Rectal smooth muscle tissue (tissue), 1 donor: ENCODE results near the gene ATM.

Source experiments
- H3K27ac ChIP-seq: one replicate; pipeline ENCODE4 v1.7.0; 2013; ENCODE audit warnings: low read depth, low read length, inconsistent platforms
- H3K27me3 ChIP-seq: one replicate; pipeline ENCODE4 v1.7.0; 2013; ENCODE audit warnings: low read length; ENCODE audit not compliant: control insufficient read depth, insufficient read depth
- H3K36me3 ChIP-seq: one replicate; pipeline ENCODE4 v1.7.0; 2013; ENCODE audit warnings: low read length; ENCODE audit not compliant: control insufficient read depth, insufficient read depth
- H3K4me1 ChIP-seq: one replicate; pipeline ENCODE4 v1.7.0; 2013; ENCODE audit warnings: low read length; ENCODE audit not compliant: control insufficient read depth, insufficient read depth
- H3K4me3 ChIP-seq: one replicate; pipeline ENCODE4 v1.7.0; 2013; ENCODE audit warnings: low read length
- H3K9ac ChIP-seq: one replicate; pipeline ENCODE4 v1.7.0; 2013; ENCODE audit warnings: low read length

ATM gene

DNA sequence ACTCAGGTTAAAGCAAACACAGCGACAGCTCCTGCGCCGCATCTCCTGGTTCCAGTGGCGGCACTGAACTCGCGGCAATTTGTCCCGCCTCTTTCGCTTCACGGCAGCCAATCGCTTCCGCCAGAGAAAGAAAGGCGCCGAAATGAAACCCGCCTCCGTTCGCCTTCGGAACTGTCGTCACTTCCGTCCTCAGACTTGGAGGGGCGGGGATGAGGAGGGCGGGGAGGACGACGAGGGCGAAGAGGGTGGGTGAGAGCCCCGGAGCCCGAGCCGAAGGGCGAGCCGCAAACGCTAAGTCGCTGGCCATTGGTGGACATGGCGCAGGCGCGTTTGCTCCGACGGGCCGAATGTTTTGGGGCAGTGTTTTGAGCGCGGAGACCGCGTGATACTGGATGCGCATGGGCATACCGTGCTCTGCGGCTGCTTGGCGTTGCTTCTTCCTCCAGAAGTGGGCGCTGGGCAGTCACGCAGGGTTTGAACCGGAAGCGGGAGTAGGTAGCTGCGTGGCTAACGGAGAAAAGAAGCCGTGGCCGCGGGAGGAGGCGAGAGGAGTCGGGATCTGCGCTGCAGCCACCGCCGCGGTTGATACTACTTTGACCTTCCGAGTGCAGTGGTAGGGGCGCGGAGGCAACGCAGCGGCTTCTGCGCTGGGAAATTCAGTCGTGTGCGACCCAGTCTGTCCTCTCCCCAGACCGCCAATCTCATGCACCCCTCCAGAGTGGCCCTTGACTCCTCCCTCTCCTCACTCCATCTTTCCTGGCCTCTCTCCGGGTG lies at the start of gene ATM, which contains the start of gene NPAT:
Gene ATM (plus strand): TSS at position 494 of the 774 bp plus-strand sequence. CDS start 4,558 bp downstream, outside the sequence.
Gene NPAT (minus strand): TSS at position 65 of the 774 bp plus-strand sequence. CDS start 102 bp downstream, outside the sequence.
- H3K27ac ChIP-seq: peak within 1 kb of the TSS; percentile 86
- peak within 1 kb of the TSS; percentile 93 for H3K4me3 ChIP-seq
- H3K27me3 ChIP-seq: no peaks in the 10 kb centered on the region
- H3K9ac ChIP-seq: peak within 1 kb of the TSS; percentile 66
- peaks cover 11% of the 10 kb centered on the region for H3K4me1 ChIP-seq
- no peaks in the 10 kb centered on the region for H3K36me3 ChIP-seq

- no peaks in the 10 kb centered on the region for H3K27me3 ChIP-seq
- H3K4me1 ChIP-seq: no peaks in the 10 kb centered on the region
- peaks cover 9% of the 10 kb centered on the region for H3K36me3 ChIP-seq
- H3K4me3 ChIP-seq: no peak overlapping the region
- no peak overlapping the region for H3K27ac ChIP-seq
- H3K9ac ChIP-seq: no peak overlapping the region
Measured at GRCh38 chr11:108177570-108177969, 45.3 kb upstream of the ATM start.

- Histone ChIP-seq H3K9ac (no peak overlapping the region), H3K27me3 (no peaks in the 10 kb centered on the region), H3K4me1 (no peaks in the 10 kb centered on the region), H3K36me3 (peaks cover 6% of the 10 kb centered on the region), H3K4me3 (no peak overlapping the region), H3K27ac (no peak overlapping the region)
Measured at GRCh38 chr11:108193725-108194124, 29.1 kb upstream of the ATM start.

GRCh38 chr11:108196901-108197300 lies 26.0 kb upstream of the ATM start:
- Histone ChIP-seq H3K27ac (no peak overlapping the region), H3K9ac (no peak overlapping the region), H3K4me1 (no peaks in the 10 kb centered on the region), H3K4me3 (no peak overlapping the region), H3K36me3 (peaks cover 3% of the 10 kb centered on the region), H3K27me3 (no peaks in the 10 kb centered on the region)

GRCh38 chr11:108197351-108197750 lies 25.5 kb upstream of the ATM start:
- no peaks in the 10 kb centered on the region for H3K4me1 ChIP-seq
- peaks cover 3% of the 10 kb centered on the region for H3K36me3 ChIP-seq
- H3K4me3 ChIP-seq: no peak overlapping the region
- no peak overlapping the region for H3K9ac ChIP-seq
- no peaks in the 10 kb centered on the region for H3K27me3 ChIP-seq
- no peak overlapping the region for H3K27ac ChIP-seq

DNA sequence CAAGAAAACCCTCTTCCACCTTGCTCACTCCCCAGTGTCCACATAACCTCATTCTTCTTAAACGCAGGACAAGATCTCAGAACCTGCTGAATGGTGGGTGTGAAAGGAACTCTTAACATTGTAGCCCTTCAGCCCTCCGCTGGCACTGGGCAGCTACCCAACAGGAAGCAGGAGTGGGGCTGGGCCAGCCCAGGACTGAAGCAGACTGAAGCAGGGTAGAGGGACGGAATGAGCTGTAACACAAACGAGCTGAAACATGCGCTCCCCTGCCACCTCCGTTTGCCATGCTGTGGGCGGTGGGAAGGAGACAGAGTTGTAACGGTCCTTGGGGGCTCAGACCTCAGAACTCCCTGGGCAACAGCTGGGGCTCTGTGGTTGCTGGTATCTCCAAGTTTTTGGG lies 24.0 kb upstream of the ATM start:
- Histone ChIP-seq H3K36me3 (peaks cover 3% of the 10 kb centered on the region), H3K4me3 (no peak overlapping the region), H3K4me1 (no peaks in the 10 kb centered on the region), H3K27me3 (no peaks in the 10 kb centered on the region), H3K27ac (no peak overlapping the region), H3K9ac (no peak overlapping the region)

DNA sequence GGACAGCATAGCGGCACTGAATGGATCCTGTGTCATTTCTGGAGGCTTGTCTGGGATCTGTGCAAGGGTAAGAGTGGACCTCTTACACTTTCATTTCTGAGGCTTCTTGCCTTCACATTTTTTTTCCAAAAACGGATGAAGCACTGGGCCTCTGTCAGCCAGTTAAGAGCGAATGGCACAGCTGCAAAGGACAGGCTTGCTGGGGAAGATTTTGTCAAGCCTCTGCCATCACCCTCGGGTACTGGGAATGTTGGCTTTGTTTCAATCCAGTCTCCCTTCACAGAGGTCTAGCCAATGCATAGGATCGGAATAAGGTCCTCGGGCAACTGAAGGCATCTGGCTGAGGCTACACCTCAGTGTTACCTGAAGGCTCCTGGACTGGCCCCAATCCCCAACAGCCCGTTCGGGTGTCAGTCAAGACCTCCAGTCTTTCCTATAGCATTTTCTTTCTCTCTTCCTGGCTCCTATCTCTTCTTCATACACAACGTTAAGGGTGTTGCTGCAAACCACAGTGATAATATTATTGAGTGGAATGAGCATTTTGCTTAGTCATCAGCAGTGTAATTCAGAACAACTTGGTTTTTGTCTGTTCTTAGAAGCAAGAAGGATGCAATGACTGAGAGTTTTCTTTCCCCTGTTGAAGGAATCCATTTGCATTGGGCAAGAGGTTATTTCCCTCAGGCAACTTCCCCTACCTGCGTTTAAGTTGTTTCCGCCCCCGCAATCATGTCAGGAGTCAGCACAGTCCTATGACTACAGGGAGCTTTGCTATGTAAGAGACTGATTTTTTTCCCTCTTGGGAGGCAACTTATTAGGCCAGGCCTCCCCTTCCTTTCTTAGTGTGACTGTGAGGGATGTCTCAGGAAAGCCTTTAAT lies 23.2 kb upstream of the ATM start:
- Histone ChIP-seq H3K27ac (no peak overlapping the region), H3K36me3 (peaks cover 3% of the 10 kb centered on the region)

DNA sequence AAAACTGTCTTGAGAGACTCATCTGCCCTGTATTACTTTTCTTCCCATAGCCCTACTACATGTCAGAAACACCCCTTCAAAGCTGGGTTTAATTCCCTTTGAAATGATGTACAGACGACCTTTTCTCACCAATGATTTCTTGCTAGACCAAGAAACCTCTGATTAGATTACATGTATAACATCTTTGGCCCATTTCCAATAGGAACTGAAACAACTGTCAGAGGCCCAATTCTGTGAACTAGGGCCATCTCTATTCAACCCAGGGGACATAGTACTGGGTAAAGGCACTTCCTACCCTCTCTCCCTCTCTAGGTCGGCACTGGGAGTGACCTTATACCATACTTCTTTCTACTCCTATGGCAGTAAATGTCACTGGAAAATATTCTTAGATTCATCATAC lies 19.8 kb upstream of the ATM start:
- Histone ChIP-seq H3K27ac (no peak overlapping the region), H3K4me3 (no peak overlapping the region), H3K9ac (no peak overlapping the region), H3K36me3 (peaks cover 16% of the 10 kb centered on the region), H3K27me3 (no peaks in the 10 kb centered on the region), H3K4me1 (no peaks in the 10 kb centered on the region)

More for the DNA sequence above, 23.2 kb upstream of the ATM start:
- Histone ChIP-seq H3K27me3 (no peaks in the 10 kb centered on the region), H3K9ac (no peak overlapping the region), H3K4me1 (no peaks in the 10 kb centered on the region), H3K4me3 (no peak overlapping the region)

GRCh38 chr11:108204376-108204775 lies 18.5 kb upstream of the ATM start:
- Histone ChIP-seq H3K9ac (no peak overlapping the region), H3K27me3 (no peaks in the 10 kb centered on the region), H3K4me1 (no peaks in the 10 kb centered on the region), H3K4me3 (no peak overlapping the region), H3K36me3 (peaks cover 15% of the 10 kb centered on the region), H3K27ac (no peak overlapping the region)

DNA sequence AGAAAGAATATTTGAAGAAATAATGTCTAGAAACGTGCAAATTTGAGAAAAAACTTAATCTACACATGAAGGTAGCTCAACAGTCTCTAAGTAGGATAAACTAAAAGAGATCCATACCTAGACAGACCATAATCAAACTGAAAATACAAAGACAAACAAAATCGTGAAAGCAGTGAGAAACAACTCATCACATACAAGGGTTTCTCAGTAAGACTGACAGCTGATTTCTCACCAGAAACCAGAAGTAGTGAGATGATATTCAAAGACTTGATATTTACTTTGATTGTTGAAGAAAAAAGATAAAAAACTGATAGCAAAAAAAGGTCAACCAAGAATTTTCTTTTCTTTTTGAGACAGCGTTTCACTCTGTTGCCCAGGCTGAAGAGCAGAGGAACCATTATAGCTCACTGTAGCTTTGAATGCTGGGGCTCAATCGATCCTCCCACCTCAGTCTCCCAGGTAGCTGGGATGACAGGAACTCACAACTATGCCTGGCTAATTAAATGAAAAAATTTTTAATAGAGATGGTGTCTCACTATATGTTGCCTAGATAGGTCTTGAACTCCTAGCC lies 17.9 kb upstream of the ATM start:
- Histone ChIP-seq H3K27me3 (no peaks in the 10 kb centered on the region), H3K36me3 (peaks cover 15% of the 10 kb centered on the region), H3K9ac (no peak overlapping the region), H3K4me3 (no peak overlapping the region), H3K4me1 (no peaks in the 10 kb centered on the region), H3K27ac (no peak overlapping the region)

GRCh38 chr11:108206171-108206570 lies 16.7 kb upstream of the ATM start:
- H3K9ac ChIP-seq: no peak overlapping the region
- H3K4me1 ChIP-seq: no peaks in the 10 kb centered on the region
- peaks cover 18% of the 10 kb centered on the region for H3K36me3 ChIP-seq
- H3K27ac ChIP-seq: no peak overlapping the region
- no peaks in the 10 kb centered on the region for H3K27me3 ChIP-seq
- H3K4me3 ChIP-seq: no peak overlapping the region

DNA sequence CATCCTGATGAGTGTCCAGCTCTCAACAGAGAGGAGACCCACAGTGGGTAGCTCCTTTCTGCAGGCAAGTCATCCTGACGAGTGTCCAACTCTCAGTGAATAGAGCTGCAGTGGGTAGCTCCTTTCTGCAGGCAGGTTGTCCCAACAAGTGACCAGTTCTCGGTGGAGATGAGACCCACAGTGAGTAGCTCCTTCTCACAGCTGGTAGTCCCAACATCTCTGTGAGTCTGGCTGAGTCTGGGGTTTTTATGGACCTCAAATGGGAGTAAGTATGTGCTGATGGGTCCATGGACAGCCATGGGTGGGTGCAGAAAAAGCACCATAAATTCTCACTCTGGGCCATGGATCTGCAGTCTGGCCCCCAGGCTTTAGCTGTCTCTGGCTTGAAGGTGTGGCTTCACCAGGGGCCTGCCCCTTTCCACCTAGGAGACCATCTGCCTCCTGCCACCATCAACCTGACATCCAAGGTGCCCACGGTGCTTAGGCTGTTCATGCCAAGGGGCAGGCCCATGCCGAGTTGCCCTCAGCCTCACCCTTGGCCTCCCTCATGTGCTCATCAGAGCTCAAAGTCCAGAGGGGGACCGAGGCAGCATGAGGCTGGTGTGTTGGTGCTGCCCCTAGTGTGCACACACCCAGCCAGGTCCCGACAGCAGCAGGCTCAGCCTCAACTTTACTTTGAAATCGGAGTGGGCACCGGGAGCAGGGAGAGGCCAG lies 15.7 kb upstream of the ATM start:
- Histone ChIP-seq H3K36me3 (peaks cover 18% of the 10 kb centered on the region), H3K4me3 (no peak overlapping the region), H3K9ac (no peak overlapping the region), H3K27ac (no peak overlapping the region), H3K4me1 (no peaks in the 10 kb centered on the region), H3K27me3 (no peaks in the 10 kb centered on the region)
